Stomach (tissue), 9 donors: ENCODE measurements around the gene KHNYN. TPM values are rescaled to one million over a fixed set of nuclear protein-coding genes. Genes with fewer than 3 reads are reported as not detected.

Experiments used
- DNase-seq, 2 donors: peaks; one replicate each; pipeline versions ENCODE4 v3.0.0 to v3.0.0-alpha.2; 2013 to 2019
- H3K27ac ChIP-seq, 5 donors: fragments of 200-600 bp in 4 of 5; sonication (generic) in 4 of 5; one replicate each; pipeline ENCODE4 v1.5.1; 2013 to 2019; ENCODE audit warnings: mild to moderate bottlenecking in 1 of 5, moderate library complexity in 1 of 5
- H3K27me3 ChIP-seq, 3 donors: fragments of 200-600 bp; sonication (generic); one replicate each; pipeline ENCODE4 v1.5.1; 2017 to 2019; ENCODE audit warnings: mixed run types in 1 of 3
- H3K36me3 ChIP-seq, 4 donors: fragments of 200-600 bp; sonication (generic); 1 replicate in 3 of 4; 2 replicates in 1 of 4; pipeline ENCODE4 v1.5.1; 2016 to 2019
- H3K4me1 ChIP-seq, 4 donors: fragments of 200-600 bp; sonication (generic); one replicate each; pipeline ENCODE4 v1.5.1; 2016 to 2019
- H3K4me3 ChIP-seq, 4 donors: fragments of 200-600 bp; sonication (generic) in 3 of 4; one replicate each; pipeline ENCODE4 v1.5.1; 2016 to 2019; ENCODE audit warnings: mild to moderate bottlenecking in 1 of 4
- H3K9me3 ChIP-seq, 4 donors: fragments of 200-600 bp; sonication (generic); one replicate each; pipeline ENCODE4 v1.5.1; 2016 to 2019
- EP300 ChIP-seq: sonication (generic); formaldehyde crosslinking; IDR thresholded peaks from one replicate; pipeline ENCODE4 v1.6.1; 2017; ENCODE audit warnings: antibody characterized with exemption
- POLR2A ChIP-seq, 4 donors: fragments of 450-650 bp; IDR thresholded peaks; one replicate each; pipeline ENCODE4 v1.6.1; 2016; ENCODE audit warnings: antibody characterized with exemption in 4 of 4, control low read depth in 2 of 4, mild to moderate bottlenecking in 1 of 4, moderate library complexity in 1 of 4
- POLR2AphosphoS5 ChIP-seq, 3 donors: sonication (generic); formaldehyde crosslinking; IDR thresholded peaks; one replicate each; pipeline ENCODE4 v1.6.1; 2016; ENCODE audit warnings: antibody characterized with exemption in 3 of 3
- WGBS, 5 donors: extraction: QIAGEN DNeasy Blood & Tissue Kit in 3 of 5; methylation state at CpG; one replicate each; pipeline versions ENCODE4 v1.1.5 to v1.1.7; 2013 to 2018; 5-methylcytosine and 5-hydroxymethylcytosine counted together
- intact Hi-C: fragments of 100-400 bp; cut with DNase I; formaldehyde crosslinking; loops from one replicate; pipeline ENCODE4 v1.15.1; 2023; ENCODE audit warnings: low total_unique reads
- polyA plus RNA-seq, 3 donors: library from polyadenylated mRNA; stranded (reverse); fragments of 200-250 nt; gene quantifications; one replicate each; pipeline ENCODE4 v1.2.3, GENCODE V29; 2013
- total RNA-seq, 5 donors: library from RNA; depleted of rRNA; stranded (reverse); fragments of >200 nt; gene quantifications; one replicate each; pipeline versions ENCODE4 v1.1.0 to v1.2.3, GENCODE V29; 2014 to 2016
- TF ChIP-seq, protein P1 (sequence below), 7 experiments: fragments of 450-650 bp in 4 of 7; fragments of 200-600 bp in 3 of 7; sonication (generic) in 3 of 7; IDR thresholded peaks; one replicate each; pipeline ENCODE4 v1.5.1; 2016 to 2019; ENCODE audit warnings: antibody characterized with exemption in 7 of 7, control low read depth in 2 of 7, mild to moderate bottlenecking in 1 of 7
- donor health status: healthy with polysubstance abuse.
- donor health status: Bipolar disorder and iron deficiency.
- donor health status: healthy.

Gene KHNYN
- total and polyA plus RNA-seq, 8 donors = 13.9 to 348 (median 65.5) TPM

DNA sequence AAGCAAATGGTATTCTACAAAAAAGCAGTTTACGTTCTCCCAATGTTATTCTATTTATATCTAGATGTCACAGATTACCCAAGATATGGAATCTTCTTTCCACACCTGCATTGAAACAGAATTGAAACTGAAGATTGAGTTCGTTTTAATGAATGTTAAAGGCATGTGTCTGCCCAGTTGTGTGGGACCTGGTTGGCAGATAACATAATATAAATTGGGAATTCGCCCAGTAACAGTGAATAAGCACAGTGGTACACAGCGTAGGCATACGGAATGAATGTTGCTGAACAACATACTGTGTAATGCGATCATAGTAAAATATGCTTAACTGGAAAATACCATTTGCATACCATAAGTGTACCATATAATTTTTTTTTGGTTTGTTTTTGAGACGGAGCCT is 4.3 kb downstream of the KHNYN start:
- no peak for DNase-seq
- TF ChIP-seq, protein P1, sequence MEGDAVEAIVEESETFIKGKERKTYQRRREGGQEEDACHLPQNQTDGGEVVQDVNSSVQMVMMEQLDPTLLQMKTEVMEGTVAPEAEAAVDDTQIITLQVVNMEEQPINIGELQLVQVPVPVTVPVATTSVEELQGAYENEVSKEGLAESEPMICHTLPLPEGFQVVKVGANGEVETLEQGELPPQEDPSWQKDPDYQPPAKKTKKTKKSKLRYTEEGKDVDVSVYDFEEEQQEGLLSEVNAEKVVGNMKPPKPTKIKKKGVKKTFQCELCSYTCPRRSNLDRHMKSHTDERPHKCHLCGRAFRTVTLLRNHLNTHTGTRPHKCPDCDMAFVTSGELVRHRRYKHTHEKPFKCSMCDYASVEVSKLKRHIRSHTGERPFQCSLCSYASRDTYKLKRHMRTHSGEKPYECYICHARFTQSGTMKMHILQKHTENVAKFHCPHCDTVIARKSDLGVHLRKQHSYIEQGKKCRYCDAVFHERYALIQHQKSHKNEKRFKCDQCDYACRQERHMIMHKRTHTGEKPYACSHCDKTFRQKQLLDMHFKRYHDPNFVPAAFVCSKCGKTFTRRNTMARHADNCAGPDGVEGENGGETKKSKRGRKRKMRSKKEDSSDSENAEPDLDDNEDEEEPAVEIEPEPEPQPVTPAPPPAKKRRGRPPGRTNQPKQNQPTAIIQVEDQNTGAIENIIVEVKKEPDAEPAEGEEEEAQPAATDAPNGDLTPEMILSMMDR (IDR thresholded peaks at IDR 0.05) = no peak
- TF ChIP-seq POLR2AphosphoS5 (IDR thresholded peaks at IDR 0.05) (no peak), EP300 (no peak), POLR2A (IDR thresholded peaks at IDR 0.05) (no peak)
- H3K27me3 ChIP-seq = no peaks in the 10 kb centered on the region
- H3K27ac ChIP-seq = no peak overlapping the region
- no peak overlapping the region for H3K4me3 ChIP-seq
- peaks cover 43 to 78% (median 70%) of the 10 kb centered on the region in 4 donors for H3K36me3 ChIP-seq
- intact Hi-C loops = loop anchor here (5.0 kb wide), 1 partner anchor 102 kb away; no protein-coding TSS in a partner anchor
- WGBS, 5 donors = 34 to 65% (median 49%) methylated on average over 7 of the region's 7 CpGs
- H3K4me1 ChIP-seq = peaks cover 43 to 85% (median 75%) of the 10 kb centered on the region in 4 donors
- no peaks in the 10 kb centered on the region for H3K9me3 ChIP-seq

DNA sequence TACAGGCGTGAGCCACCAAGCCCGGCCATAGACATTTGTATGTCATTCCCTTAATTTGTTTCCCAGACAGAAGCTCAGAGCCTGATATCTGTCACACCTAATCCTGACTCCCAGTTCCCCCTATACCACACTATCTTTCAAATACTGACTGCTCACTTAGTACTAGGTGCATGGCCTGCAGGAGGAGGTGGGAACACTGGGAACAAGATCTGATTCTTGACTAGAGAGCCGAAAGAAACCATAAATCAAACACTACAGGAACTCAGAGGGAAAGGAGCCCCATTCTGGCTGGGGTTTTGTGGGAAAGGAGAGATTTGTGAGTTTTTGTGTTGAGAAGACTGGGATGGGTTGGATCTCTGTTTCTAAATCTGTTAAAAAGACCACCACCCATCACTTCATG is 4.9 kb downstream of the KHNYN start:
- H3K27me3 ChIP-seq = no peaks in the 10 kb centered on the region
- intact Hi-C loops = loop anchor here (5.0 kb wide), 1 partner anchor 102 kb away; no protein-coding TSS in a partner anchor
- peaks cover 37 to 87% (median 72%) of the 10 kb centered on the region in 4 donors for H3K4me1 ChIP-seq
- no peak overlapping the region for H3K4me3 ChIP-seq
- TF ChIP-seq EP300 = no peak
- TF ChIP-seq, protein P1 (IDR thresholded peaks at IDR 0.05) = no peak
- TF ChIP-seq POLR2A (IDR thresholded peaks at IDR 0.05) = no peak
- no peak for TF ChIP-seq POLR2AphosphoS5 (IDR thresholded peaks at IDR 0.05)
- WGBS, 5 donors = 55 to 66% (median 59%) methylated on average over 3 of the region's 3 CpGs
- peaks cover 50 to 84% (median 76%) of the 10 kb centered on the region in 4 donors for H3K36me3 ChIP-seq
- H3K27ac ChIP-seq = peak overlapping the region in 4 of 5 donors; percentile 2 to 72 (median 60)
- no peak for DNase-seq
- no peaks in the 10 kb centered on the region for H3K9me3 ChIP-seq

DNA sequence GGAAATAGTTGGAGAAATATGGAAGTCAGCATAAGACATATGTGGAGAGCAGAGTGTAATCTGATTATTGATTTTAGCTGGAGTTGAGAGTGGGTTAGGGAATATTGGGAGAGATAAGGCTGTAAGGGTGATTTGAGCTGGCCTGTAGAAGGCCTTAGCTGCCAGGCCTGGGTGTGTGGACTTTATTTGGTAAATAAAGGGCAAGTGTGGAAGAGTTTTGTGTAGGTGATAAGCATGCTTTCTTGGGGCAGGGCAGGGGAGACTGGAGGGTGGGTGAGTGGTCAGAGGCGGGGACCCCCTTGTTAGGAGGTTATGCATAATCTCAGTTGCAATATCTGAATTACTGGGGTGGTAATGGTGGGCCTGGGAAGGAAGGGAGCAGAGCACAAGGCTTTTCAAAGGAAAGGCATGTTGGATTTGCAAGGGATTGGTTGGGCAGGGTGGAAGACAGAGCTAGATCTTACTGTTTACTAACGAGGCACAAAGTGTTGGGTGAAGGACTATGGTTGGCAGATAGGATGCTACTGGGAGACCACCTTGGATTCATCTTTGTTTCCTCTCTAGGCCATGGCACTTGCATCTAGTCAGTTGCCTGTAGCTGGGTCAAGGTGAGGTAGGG is 5.5 kb downstream of the KHNYN start:
- peaks cover 43 to 93% (median 75%) of the 10 kb centered on the region in 4 donors for H3K4me1 ChIP-seq
- DNase-seq = no peak
- peaks cover 51 to 90% (median 83%) of the 10 kb centered on the region in 4 donors for H3K36me3 ChIP-seq
- peak overlapping the region in 4 of 5 donors; percentile 2 to 72 (median 60) for H3K27ac ChIP-seq
- H3K27me3 ChIP-seq = no peaks in the 10 kb centered on the region
- no peak overlapping the region for H3K4me3 ChIP-seq
- WGBS, 5 donors = 40 to 63% (median 61%) methylated on average over 2 of the region's 2 CpGs
- intact Hi-C loops = no loop called here
- no peak for TF ChIP-seq POLR2A (IDR thresholded peaks at IDR 0.05)
- no peak for TF ChIP-seq POLR2AphosphoS5 (IDR thresholded peaks at IDR 0.05)
- TF ChIP-seq EP300 = no peak
- H3K9me3 ChIP-seq = no peaks in the 10 kb centered on the region

DNA sequence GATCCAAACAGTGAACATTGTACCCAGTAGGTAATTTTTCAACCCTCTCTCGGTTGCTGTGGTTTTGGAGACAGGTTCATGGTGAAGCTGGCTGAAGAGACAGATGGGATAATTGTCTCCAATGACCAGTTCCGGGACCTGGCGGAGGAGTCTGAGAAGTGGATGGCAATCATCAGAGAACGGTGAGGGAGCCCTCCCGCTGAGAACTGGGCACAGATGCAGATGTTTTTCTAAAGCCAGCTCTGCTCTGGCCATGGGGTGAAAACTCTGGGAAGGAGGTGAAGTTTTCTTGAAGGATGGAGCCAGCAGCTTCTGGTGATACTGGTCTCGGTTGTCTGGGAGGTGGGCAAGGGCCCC is 6.2 kb downstream of the KHNYN start:
- Histone ChIP-seq H3K9me3 (no peaks in the 10 kb centered on the region), H3K4me1 (peaks cover 43 to 93% (median 75%) of the 10 kb centered on the region in 4 donors), H3K36me3 (peaks cover 51 to 97% (median 89%) of the 10 kb centered on the region in 4 donors), H3K27me3 (no peaks in the 10 kb centered on the region), H3K4me3 (no peak overlapping the region), H3K27ac (peak overlapping the region in 4 of 5 donors; percentile 27 to 72 (median 60))
- TF ChIP-seq POLR2A (IDR thresholded peaks at IDR 0.05) = no peak
- no peak for TF ChIP-seq EP300
- TF ChIP-seq, protein P1 (IDR thresholded peaks at IDR 0.05) = no peak
- TF ChIP-seq POLR2AphosphoS5 (IDR thresholded peaks at IDR 0.05) = no peak
- no peak for DNase-seq
- WGBS, 5 donors = 56 to 73% (median 64%) methylated on average over 6 of the region's 6 CpGs
- intact Hi-C loops = no loop called here
